Hepatocyte (in vitro differentiated cells): ENCODE measurements around the gene RIPPLY2. TPM values are rescaled to one million over a fixed set of nuclear protein-coding genes. Genes with fewer than 3 reads are reported as not detected.

Experiments used
- DNase-seq: peaks from one replicate; pipeline ENCODE4 v3.0.0-alpha.2; 2016; ENCODE audit warnings: low spot score
- H2AFZ ChIP-seq: fragments of 200-600 bp; sonication (generic); 2 replicates; pipeline ENCODE4 v1.6.0; 2016; ENCODE audit warnings: antibody characterized with exemption, mild to moderate bottlenecking
- H3K27ac ChIP-seq: fragments of 200-600 bp; sonication (generic); 2 replicates; pipeline ENCODE4 v1.5.1; 2016; ENCODE audit warnings: mild to moderate bottlenecking
- H3K27me3 ChIP-seq: fragments of 200-600 bp; sonication (generic); 2 replicates; pipeline ENCODE4 v1.6.1; 2016
- H3K36me3 ChIP-seq: fragments of 200-600 bp; sonication (generic); replicated peaks from 2 replicates; pipeline ENCODE4 v1.5.1; 2016; ENCODE audit warnings: low read depth; ENCODE audit not compliant: insufficient read depth
- H3K4me1 ChIP-seq: fragments of 200-600 bp; sonication (generic); 2 replicates; pipeline ENCODE4 v1.5.1; 2016; ENCODE audit warnings: mild to moderate bottlenecking, moderate library complexity; ENCODE audit not compliant: insufficient read depth
- H3K4me2 ChIP-seq: fragments of 200-600 bp; sonication (generic); 2 replicates; pipeline ENCODE4 v1.6.0; 2016
- H3K4me3 ChIP-seq: fragments of 200-600 bp; sonication (generic); 2 replicates; pipeline ENCODE4 v1.5.1; 2016; ENCODE audit warnings: mild to moderate bottlenecking
- H3K79me2 ChIP-seq: fragments of 200-600 bp; sonication (generic); 2 replicates; pipeline ENCODE4 v1.6.0; 2017; ENCODE audit warnings: mild to moderate bottlenecking
- H3K9me2 ChIP-seq: fragments of 200-600 bp; sonication (generic); replicated peaks from 2 replicates; pipeline ENCODE4 v1.6.0; 2017; ENCODE audit warnings: mild to moderate bottlenecking; ENCODE audit not compliant: insufficient read depth
- H3K9me3 ChIP-seq: fragments of 200-600 bp; sonication (generic); 2 replicates; pipeline ENCODE4 v1.5.1; 2016; ENCODE audit warnings: low read depth, mild to moderate bottlenecking
- H4K20me1 ChIP-seq: fragments of 200-600 bp; sonication (generic); 2 replicates; pipeline ENCODE4 v1.6.0; 2016; ENCODE audit warnings: mild to moderate bottlenecking; ENCODE audit not compliant: insufficient read depth, poor library complexity, severe bottlenecking
- CTCF ChIP-seq: fragments of 200-600 bp; sonication (generic); IDR thresholded peaks from 2 replicates; pipeline ENCODE4 v1.5.1; 2016; ENCODE audit warnings: antibody characterized with exemption, mild to moderate bottlenecking; ENCODE audit not compliant: poor library complexity
- EZH2 ChIP-seq: fragments of 200-600 bp; sonication (generic); IDR thresholded peaks from 2 replicates; pipeline ENCODE4 v1.6.1; 2016; ENCODE audit warnings: antibody characterized with exemption, mild to moderate bottlenecking, borderline replicate concordance
- EZH2phosphoT487 ChIP-seq: fragments of 200-600 bp; sonication (generic); IDR thresholded peaks from one replicate; pipeline ENCODE4 v1.6.1; 2018; ENCODE audit warnings: antibody characterized with exemption, mild to moderate bottlenecking, low read depth, moderate library complexity; ENCODE audit not compliant: unreplicated experiment, severe bottlenecking
- WGBS: methylation state at CpG from one replicate; pipeline ENCODE4 v1.1.6; 2016; ENCODE audit warnings: low lambda C conversion rate; ENCODE audit errors: missing lambda C conversion rate; 5-methylcytosine and 5-hydroxymethylcytosine counted together
- polyA plus RNA-seq: library from polyadenylated mRNA; unstranded; fragments of >200 nt; fragmentation: Nextera tagmentation; extraction: Ambion mirVana; gene quantifications from 2 replicates; pipeline ENCODE4 v1.2.1, GENCODE V29; 2016
- total RNA-seq: library from RNA; depleted of rRNA; stranded (reverse); fragments of >200 nt; gene quantifications from 2 replicates; pipeline ENCODE4 v1.2.3, GENCODE V29; 2014

RIPPLY2 gene
- total and polyA plus RNA-seq, 2 experiments from 2014 or later, result not detected

- WGBS, result 69% methylated on average over 3 of the region's 3 CpGs
Observed at GRCh38 chr6:83808926-83809325, 44.2 kb upstream of the RIPPLY2 start.

GRCh38 chr6:83812595-83812994 is 40.6 kb upstream of the RIPPLY2 start:
- DNase-seq, result no peak
- Histone ChIP-seq H3K36me3 (no peaks in the 10 kb centered on the region), H2AFZ (no peak overlapping the region), H3K9me2 (no peaks in the 10 kb centered on the region), H3K4me3 (no peak overlapping the region), H3K27ac (no peak overlapping the region), H3K4me2 (no peak overlapping the region), H3K79me2 (no peaks in the 10 kb centered on the region), H3K4me1 (no peaks in the 10 kb centered on the region), H3K27me3 (no peaks in the 10 kb centered on the region), H3K9me3 (no peaks in the 10 kb centered on the region), H4K20me1 (no peaks in the 10 kb centered on the region)
- no peak for TF ChIP-seq EZH2
- no peak for TF ChIP-seq EZH2phosphoT487
- no peak for TF ChIP-seq CTCF

More at GRCh38 chr6:83808926-83809325, 44.2 kb upstream of the RIPPLY2 start:
- no peak overlapping the region for H3K4me3 ChIP-seq
- no peaks in the 10 kb centered on the region for H3K9me2 ChIP-seq
- H4K20me1 ChIP-seq, result no peaks in the 10 kb centered on the region
- no peak for TF ChIP-seq EZH2
- TF ChIP-seq EZH2phosphoT487, result no peak
- TF ChIP-seq CTCF, result no peak
- no peak overlapping the region for H3K27ac ChIP-seq
- H3K36me3 ChIP-seq, result no peaks in the 10 kb centered on the region
- H3K27me3 ChIP-seq, result no peaks in the 10 kb centered on the region
- H2AFZ ChIP-seq, result no peak overlapping the region
- H3K79me2 ChIP-seq, result no peaks in the 10 kb centered on the region
- H3K4me2 ChIP-seq, result no peak overlapping the region
- H3K4me1 ChIP-seq, result no peaks in the 10 kb centered on the region
- H3K9me3 ChIP-seq, result no peaks in the 10 kb centered on the region
- DNase-seq, result no peak

GRCh38 chr6:83815631-83816272 is 37.4 kb upstream of the RIPPLY2 start:
- H4K20me1 ChIP-seq, result no peaks in the 10 kb centered on the region
- DNase-seq, result no peak
- H3K9me3 ChIP-seq, result no peaks in the 10 kb centered on the region
- H3K9me2 ChIP-seq, result no peaks in the 10 kb centered on the region
- TF ChIP-seq EZH2phosphoT487, result no peak
- TF ChIP-seq EZH2, result no peak
- no peak for TF ChIP-seq CTCF
- no peaks in the 10 kb centered on the region for H3K27me3 ChIP-seq
- no peak overlapping the region for H3K4me2 ChIP-seq
- H3K4me3 ChIP-seq, result no peak overlapping the region
- 30% methylated on average over 2 of the region's 2 CpGs for WGBS
- no peak overlapping the region for H2AFZ ChIP-seq
- H3K4me1 ChIP-seq, result no peaks in the 10 kb centered on the region
- no peaks in the 10 kb centered on the region for H3K36me3 ChIP-seq
- no peaks in the 10 kb centered on the region for H3K79me2 ChIP-seq
- H3K27ac ChIP-seq, result no peak overlapping the region
